Right atrium auricular region (tissue), 2 donors: ENCODE measurements around the gene LCOR. TPM values are rescaled to one million over a fixed set of nuclear protein-coding genes. Genes with fewer than 3 reads are reported as not detected.

Source experiments
- DNase-seq: peaks from one replicate; pipeline ENCODE4 v3.0.0-alpha.2; 2019; ENCODE audit warnings: low spot score
- H3K27ac ChIP-seq, 2 donors: fragments of 200-600 bp; sonication (generic); 1 replicate in 1 of 2; 2 replicates in 1 of 2; pipeline ENCODE4 v1.5.1; 2016 to 2019
- H3K27me3 ChIP-seq, 2 donors: fragments of 200-600 bp; sonication (generic); one replicate each; pipeline versions ENCODE4 v1.5.1 to v1.6.0; 2017 to 2019
- H3K36me3 ChIP-seq: fragments of 200-600 bp; sonication (generic); one replicate; pipeline ENCODE4 v1.5.1; 2016
- H3K4me1 ChIP-seq, 2 donors: fragments of 200-600 bp; sonication (generic); one replicate each; pipeline versions ENCODE4 v1.5.1 to v1.6.0; 2017 to 2019
- H3K4me3 ChIP-seq, 2 donors: fragments of 200-600 bp; sonication (generic); 1 replicate in 1 of 2; 2 replicates in 1 of 2; pipeline ENCODE4 v1.5.1; 2017 to 2019; ENCODE audit warnings: mild to moderate bottlenecking in 1 of 2, moderate library complexity in 1 of 2
- H3K9me3 ChIP-seq, 2 donors: fragments of 200-600 bp; sonication (generic); one replicate each; pipeline ENCODE4 v1.5.1; 2019
- total RNA-seq, 2 donors: library from RNA; depleted of rRNA; stranded (reverse); fragments of >200 nt; gene quantifications; one replicate each; pipeline ENCODE4 v1.1.0, GENCODE V29; 2016
- TF ChIP-seq, protein P1 (sequence below), 2 donors: fragments of 200-600 bp; sonication (generic); IDR thresholded peaks; one replicate each; pipeline ENCODE4 v1.5.1; 2019; ENCODE audit warnings: antibody characterized with exemption in 2 of 2

Gene LCOR
- total RNA-seq, 2 donors from 2014 or later = 10.2 to 12.2 TPM

DNA sequence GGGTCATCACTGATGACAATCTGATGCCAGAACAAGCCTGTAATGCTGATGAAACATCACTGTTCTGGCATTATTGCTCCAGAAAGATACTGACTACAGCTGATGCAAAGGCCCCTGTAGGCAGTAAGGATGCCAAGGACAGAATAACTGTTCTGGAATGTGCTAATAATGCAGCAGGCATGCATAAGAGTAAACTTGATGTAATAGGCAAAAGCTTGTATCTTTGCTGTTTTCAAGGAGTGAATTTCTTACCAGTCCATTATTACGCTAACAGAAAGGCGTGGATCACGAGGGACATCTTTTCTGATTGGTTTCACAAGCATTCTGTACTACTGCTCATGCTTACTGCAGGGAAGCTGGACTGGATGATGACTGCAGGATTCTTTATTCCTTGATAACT, 18.7 kb downstream of the LCOR start:
- TF ChIP-seq, protein P1, sequence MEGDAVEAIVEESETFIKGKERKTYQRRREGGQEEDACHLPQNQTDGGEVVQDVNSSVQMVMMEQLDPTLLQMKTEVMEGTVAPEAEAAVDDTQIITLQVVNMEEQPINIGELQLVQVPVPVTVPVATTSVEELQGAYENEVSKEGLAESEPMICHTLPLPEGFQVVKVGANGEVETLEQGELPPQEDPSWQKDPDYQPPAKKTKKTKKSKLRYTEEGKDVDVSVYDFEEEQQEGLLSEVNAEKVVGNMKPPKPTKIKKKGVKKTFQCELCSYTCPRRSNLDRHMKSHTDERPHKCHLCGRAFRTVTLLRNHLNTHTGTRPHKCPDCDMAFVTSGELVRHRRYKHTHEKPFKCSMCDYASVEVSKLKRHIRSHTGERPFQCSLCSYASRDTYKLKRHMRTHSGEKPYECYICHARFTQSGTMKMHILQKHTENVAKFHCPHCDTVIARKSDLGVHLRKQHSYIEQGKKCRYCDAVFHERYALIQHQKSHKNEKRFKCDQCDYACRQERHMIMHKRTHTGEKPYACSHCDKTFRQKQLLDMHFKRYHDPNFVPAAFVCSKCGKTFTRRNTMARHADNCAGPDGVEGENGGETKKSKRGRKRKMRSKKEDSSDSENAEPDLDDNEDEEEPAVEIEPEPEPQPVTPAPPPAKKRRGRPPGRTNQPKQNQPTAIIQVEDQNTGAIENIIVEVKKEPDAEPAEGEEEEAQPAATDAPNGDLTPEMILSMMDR (IDR thresholded peaks at IDR 0.05) = no peak
- H3K27ac ChIP-seq = peak overlapping the region in 1 of 2 donors; percentile 2
- H3K4me1 ChIP-seq = peaks cover 0 to 26% of the 10 kb centered on the region in 2 donors

DNA sequence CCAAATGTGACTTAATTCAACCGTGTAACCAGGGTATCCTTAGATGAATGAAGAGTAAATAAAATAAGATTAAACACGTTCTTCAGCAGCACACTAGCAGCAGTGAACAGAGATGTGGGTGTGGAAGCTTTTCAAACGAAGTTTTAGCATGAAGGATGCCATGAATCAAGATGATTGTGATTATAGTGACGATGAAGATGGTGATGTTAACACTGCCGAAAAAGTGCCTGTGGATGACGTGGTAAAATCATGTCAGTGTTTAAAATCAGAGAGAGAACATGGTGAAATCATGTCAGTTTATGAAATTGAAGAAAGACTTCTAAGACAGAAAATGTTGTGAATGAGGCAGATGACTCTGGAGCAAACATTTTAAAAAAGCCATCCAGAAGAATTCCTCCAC, 19.2 kb downstream of the LCOR start:
- peak overlapping the region in 1 of 2 donors; percentile 2 for H3K27ac ChIP-seq
- TF ChIP-seq, protein P1 (IDR thresholded peaks at IDR 0.05) = no peak
- peaks cover 0 to 29% of the 10 kb centered on the region in 2 donors for H3K4me1 ChIP-seq
- no peaks in the 10 kb centered on the region for H3K36me3 ChIP-seq
- no peaks in the 10 kb centered on the region for H3K9me3 ChIP-seq
- H3K27me3 ChIP-seq = no peaks in the 10 kb centered on the region
- no peak for DNase-seq
- no peak overlapping the region for H3K4me3 ChIP-seq

More for the DNA sequence above, 18.7 kb downstream of the LCOR start:
- Histone ChIP-seq H3K9me3 (no peaks in the 10 kb centered on the region), H3K27me3 (no peaks in the 10 kb centered on the region), H3K4me3 (no peak overlapping the region), H3K36me3 (no peaks in the 10 kb centered on the region)
- DNase-seq = no peak

DNA sequence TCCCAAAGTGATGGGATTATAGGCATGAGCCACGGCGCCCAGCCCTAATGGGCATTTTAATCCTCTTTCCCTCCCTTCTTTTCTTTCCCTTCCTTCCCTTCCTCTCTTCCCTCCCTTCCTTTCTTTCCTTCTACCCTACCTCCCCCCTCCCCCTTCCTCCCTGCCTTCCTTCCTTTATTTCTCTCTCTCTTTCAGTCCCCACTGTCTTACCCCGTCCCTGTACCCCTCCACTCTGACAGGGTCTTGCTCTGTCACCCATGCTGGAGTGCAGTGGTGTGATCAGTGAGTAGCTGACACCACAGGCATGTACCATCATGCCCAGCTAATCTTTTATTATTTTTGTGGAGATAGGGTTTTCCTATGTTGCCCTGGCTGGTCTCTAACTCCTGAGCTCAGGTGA, 24.2 kb downstream of the LCOR start:
- TF ChIP-seq, protein P1 (IDR thresholded peaks at IDR 0.05) = no peak
- no peak for DNase-seq
- no peak overlapping the region for H3K27ac ChIP-seq
- no peaks in the 10 kb centered on the region for H3K27me3 ChIP-seq
- no peak overlapping the region for H3K4me3 ChIP-seq
- peaks cover 10% of the 10 kb centered on the region for H3K36me3 ChIP-seq
- peaks cover 0 to 45% of the 10 kb centered on the region in 2 donors for H3K4me1 ChIP-seq
- no peaks in the 10 kb centered on the region for H3K9me3 ChIP-seq

- Histone ChIP-seq H3K27me3 (no peaks in the 10 kb centered on the region), H3K9me3 (no peaks in the 10 kb centered on the region), H3K4me1 (peaks cover 0 to 41% of the 10 kb centered on the region in 2 donors), H3K4me3 (no peak overlapping the region), H3K27ac (no peak overlapping the region), H3K36me3 (peaks cover 10% of the 10 kb centered on the region)
- no peak for DNase-seq
- TF ChIP-seq, protein P1 (IDR thresholded peaks at IDR 0.05) = no peak
Observed at GRCh38 chr10:96857301-96858012, 25.4 kb downstream of the LCOR start.

DNA sequence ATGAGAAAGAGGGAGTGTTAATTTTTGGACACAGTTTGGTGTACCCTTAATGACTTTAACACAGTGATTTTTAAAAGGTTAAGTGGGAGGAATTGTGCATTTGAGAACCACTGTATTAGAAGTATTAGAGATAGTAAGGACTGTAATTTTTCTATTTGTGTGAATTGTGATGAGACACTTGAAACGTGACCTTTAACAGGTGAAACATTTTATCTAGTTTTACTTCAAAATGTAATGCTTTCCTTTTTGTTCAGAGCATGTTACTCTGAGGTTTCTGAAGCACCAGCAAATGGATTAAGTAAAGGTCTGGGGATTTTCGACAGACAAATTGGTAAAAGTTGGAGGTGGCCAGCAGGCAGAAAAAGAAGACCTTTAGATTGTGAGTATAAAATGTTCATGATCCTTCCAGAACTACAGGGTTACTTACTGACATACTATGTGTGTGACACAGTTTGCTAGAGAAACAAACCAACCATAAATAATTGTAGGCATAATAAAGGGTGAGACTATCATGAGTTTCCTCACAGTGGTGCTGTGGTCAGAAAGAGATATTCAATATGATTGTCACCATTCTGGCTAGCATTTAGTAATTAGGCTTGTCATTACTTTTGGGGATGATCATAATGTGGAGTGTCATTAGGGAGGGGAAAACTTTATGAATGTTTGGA, 26.1 kb downstream of the LCOR start:
- no peak for DNase-seq
- peaks cover 0 to 38% of the 10 kb centered on the region in 2 donors for H3K4me1 ChIP-seq
- no peaks in the 10 kb centered on the region for H3K27me3 ChIP-seq
- no peak overlapping the region for H3K4me3 ChIP-seq
- no peak overlapping the region for H3K27ac ChIP-seq
- no peaks in the 10 kb centered on the region for H3K9me3 ChIP-seq
- TF ChIP-seq, protein P1 (IDR thresholded peaks at IDR 0.05) = no peak
- peaks cover 10% of the 10 kb centered on the region for H3K36me3 ChIP-seq
